HG02885 (cell line): ENCODE data around the gene FHL3.

Source experiments
- ATAC-seq: cut with Tn5 transposase; IDR thresholded peaks from one replicate; pipeline ENCODE4 v1.9.1; 2021; ENCODE audit warnings: mild to moderate bottlenecking; ENCODE audit not compliant: unreplicated experiment, poor library complexity

FHL3 gene, protein sequence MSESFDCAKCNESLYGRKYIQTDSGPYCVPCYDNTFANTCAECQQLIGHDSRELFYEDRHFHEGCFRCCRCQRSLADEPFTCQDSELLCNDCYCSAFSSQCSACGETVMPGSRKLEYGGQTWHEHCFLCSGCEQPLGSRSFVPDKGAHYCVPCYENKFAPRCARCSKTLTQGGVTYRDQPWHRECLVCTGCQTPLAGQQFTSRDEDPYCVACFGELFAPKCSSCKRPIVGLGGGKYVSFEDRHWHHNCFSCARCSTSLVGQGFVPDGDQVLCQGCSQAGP

DNA sequence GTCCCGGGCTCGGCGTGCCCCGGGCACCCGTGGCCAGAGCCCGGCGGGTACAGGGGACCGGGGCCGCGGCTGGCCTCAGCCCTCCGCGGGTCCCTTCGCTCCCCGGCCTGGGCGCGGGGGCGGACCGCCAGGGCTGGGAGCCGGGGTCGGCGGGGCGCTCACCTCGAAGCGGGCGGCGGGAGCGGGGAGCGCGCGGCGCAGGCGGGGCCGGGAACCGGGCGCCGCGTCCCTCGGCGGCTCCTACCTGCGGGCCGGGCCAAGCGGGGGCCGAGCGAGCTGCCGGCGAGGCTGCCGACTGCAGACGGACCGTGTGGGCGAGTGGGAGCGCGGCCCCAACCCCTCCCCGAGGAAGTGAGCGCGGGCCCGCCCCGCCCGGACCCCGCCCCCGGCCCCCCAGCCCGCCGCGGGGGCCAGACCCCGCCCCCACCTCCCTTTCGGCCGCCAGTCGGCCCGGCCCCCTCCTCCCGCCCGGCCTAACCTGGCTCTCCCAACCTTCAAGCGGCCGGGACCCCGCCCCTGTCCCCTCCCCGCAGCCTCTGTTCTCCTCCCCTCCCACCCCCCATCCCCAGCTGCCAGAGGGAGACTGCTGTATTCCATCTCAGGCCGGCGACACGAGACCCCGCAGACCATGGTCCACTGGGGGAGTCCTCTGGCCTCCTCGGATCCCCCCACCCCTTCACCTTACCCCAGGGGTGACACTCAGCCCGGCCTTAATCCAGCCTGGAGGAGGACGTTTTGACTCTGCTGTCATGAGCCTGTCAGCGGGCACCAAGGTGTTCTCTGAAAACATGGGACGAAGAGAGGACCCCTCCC, at the start of gene FHL3:
Gene FHL3 (minus strand): TSS at position 320 of the 813 bp plus-strand sequence. CDS start 6,102 bp downstream, outside the sequence.
- peak; percentile 50 for ATAC-seq

DNA sequence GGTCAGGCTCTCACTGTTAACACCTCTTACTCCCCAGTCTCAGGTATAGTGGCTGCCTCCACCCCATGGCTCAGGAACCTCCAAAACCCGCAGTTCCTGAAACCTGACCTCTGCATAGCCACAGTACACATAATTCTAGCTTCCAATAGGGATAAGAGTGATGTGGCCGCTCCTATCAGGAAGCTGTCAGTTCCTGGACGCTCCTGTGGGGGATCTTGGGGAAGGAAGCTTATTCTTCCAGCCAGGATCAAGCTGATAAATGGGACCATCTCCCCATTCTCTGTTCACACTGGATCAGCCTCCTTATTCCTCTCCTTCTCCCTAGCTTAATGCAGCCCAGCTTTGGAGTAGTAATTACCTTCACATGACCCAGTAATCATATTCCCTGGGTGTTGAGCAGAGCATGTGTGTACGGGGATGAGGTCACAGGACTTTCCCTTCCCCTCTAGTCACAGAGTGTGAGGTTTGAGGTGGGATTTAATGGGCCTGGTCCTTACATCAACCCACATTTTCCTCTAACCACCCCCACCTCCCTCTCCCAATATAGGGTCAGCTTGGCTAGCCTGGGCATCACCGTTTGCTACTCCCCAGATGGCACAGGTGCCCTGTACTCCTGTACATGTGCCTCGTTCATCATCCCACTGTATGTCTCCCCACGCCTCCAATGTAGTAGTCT, 48.2 kb upstream of the FHL3 start:
- ATAC-seq = no peak

DNA sequence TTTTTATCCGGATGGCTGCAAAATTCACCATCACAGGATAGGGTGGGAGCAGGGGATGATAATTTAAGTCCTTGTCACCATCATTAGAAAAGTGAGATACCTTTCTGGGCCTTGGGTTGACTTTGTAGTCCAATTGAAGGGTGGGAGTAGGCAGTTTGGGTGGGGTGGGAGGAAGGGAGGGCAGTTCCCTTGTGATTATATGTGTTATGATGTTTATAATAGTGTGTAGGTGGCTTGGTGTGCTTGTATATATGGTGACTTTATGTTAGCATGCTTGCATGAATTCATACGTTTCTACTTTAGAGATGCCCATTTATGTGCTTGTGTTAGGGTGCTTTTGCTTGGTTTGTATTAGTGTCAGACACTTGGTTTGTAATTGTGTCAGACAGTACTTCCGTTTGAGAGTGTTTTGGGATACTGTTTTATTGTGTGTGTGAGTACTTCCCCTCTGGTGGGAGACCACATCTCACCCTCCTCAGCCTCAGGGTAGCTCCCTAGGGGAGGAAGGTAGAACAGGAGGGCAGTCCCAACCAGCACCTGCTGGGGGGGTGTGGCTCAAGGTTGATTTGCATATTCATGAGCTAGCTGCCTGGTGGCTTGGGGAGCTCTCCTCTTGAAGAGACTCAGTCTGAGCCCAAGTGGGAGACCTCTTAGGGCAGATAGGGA, 47.6 kb upstream of the FHL3 start:
- no peak for ATAC-seq

DNA sequence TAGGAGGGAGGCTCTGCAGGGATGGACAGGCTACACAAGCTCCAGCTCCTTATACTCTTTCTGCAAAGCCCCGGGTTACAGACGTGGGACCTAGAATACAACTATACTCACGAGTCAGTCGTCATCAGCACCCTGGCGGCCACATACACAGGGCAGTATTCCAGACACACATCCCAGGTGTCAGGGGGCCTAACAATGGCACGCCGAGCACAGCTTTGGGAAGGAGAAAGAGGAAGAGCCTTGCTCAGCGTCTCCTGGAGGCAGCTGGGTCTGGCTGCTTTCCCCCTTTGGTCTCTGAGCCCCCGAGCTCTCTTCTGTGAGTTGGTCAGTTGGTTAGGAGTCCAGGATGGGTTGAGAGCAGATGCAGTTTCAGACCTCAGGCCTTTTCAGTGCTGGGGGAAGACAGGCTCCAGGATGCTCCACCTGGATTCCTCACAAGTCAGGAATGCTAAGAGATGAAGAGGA, 45.8 kb upstream of the FHL3 start:
- no peak for ATAC-seq

DNA sequence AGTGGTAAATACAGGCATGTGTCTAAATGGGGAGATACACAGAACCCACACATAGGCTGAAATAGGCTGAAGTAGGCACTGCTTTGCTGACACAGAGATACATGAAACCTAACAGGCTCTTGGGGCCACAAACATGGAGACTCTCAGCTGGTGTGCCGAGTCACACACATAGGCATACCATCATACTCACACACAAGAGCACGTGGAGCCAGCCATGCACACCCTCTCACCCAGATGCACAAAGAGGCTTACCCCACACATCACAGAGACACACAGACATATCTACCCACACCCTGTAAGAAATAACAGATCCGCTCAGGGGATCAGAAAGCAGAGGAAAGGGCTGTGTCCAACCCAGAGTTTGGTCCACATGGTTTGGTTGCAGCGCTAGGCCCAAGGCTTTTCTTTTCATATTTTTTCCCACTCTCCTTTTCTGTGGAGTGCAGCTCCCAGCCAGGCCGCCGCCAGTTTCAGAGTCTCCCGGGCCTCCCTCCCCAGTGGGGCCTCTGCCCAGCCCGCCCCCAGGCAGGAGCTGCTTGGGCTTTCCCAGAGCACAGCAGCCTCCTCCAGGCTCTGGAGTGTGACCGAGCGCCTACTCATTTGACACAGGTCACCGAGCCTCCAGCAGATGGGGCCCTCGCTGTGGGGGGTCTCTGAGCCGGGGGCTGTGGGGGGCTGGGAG, 45.2 kb upstream of the FHL3 start:
- ATAC-seq = no peak

DNA sequence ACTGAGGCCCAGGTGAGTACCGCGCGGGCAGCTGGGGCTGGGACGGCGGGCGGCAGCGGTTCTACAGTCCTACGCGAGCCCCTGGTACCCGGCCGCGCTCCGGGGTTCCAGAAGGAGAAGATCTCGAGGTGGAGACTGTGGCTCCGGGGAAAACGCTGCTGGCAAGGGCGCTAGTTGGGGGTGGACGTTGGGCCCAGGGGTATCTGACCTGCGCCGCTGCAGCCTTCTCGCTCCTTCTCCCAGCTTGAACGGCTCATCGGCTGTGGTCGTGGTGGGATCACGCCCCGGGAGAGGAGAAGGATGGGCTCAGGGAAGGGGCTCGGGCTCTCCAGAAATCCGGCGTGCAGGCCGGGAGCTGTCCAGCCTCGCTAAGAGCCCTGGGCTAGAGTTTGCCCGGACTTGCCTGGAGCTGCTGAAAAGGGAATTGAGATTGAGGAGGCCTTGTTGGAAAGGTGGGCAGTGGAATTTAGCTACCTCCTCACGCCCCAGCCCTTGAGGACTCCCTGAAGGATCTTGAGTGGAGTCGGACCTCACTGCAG, 42.4 kb upstream of the FHL3 start:
- ATAC-seq = no peak

DNA sequence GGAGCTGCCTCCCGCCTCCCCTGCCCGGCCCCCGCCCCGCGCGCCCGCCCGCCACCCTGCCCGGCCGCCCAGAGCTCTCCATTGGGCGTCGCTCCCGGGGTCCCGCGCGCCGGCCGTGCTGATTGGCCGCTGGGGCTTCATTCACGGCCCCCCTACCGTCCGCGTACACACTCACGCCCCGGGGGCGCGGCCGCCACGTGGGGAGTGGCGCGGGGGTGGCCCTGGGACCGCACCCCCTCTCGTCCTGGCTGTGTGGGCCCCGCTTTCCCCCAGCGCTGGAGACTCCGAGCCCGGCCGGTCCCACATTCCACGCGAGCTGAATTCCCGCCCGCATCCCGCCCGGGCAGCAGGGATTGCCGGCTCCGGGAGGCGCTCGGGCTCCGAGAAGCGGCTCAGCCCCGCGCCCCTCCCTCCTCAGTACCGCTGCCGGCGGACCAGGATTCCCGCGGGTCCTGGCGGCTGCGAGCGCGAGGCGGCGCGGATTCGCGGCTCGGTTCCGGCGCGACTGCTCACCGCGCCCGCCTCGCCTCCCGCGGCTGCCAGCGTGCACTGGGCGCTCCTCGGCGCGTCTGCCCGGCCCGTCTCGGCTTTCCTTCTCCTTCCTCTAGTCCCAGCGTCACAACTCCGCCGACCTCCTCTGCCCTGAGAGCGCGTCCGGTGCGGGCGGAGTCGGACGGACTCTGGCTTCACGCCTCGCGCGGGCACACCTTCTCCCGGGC, 41.7 kb upstream of the FHL3 start:
- peak; percentile 64 for ATAC-seq

DNA sequence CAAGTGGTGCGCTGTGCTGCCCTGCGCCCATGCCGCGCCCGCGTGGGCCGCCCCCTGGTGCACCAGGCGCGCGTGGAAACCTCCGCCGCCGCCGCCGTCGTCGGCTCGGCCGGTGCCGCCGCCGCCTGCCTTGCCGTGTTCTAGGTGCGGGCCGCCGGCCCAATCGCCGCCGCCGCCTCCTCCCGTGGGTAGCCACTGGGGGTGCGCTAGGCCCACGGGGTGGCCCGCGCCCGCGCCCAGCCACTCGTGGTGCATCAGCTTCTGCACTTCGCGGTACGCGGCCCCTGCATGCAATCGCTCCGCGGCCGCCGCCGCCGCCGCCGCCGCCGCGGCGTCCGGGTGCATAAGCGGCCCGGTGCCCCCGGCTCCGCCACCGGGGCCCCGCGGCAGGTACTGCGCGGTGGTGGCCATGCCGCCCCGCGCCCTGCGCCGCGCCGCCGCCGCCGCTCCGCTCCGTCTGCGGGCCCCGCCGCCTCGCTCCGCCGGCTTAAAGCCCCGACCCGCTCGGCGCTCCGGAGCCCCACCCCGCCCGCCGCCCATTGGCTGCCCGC, 41.1 kb upstream of the FHL3 start, which contains the start of gene POU3F1:
Gene POU3F1 (minus strand): TSS at position 461 of the 551 bp plus-strand sequence. CDS start 50 bp downstream, at position 411.
- peak; percentile 19 for ATAC-seq

DNA sequence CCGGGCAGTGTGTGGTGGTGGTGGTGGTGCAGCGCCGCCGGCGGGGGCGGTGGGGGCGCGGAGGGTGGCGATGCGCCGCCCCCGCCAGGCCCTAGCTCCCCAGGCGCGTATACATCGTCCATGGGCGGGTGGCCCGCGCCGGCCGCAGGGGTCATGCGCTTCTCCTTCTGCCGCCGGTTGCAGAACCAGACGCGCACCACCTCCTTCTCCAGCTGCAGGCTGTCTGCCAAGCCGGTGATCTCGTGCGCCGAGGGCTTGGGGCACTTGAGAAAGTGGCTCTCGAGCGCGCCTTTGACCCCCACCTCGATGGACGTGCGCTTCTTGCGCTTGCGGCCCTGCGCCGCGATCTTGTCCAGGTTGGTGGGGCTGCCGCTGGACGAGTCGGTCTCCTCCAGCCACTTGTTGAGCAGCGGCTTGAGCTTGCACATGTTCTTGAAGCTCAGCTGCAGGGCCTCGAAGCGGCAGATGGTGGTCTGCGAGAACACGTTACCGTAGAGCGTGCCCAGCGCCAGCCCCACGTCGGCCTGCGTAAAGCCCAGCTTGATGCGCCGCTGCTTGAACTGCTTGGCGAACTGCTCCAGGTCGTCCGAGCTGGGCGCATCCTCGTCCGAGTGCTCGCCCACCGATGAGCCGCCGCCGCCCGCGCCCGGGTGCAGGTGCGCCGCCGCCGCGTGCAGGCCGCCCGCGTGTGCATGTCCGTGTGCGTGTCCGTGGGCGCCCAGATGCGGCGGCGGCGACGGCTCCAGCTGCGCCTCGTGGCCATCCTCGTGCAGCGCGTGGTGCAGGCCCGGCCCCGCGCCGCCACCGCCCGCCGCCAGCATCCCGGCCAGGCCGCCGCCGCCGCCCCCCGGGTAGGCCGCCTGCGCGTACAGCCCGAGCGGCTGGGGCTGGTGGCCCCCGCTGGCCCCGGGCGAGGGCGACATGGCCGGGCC, 40.4 kb upstream of the FHL3 start:
- peak; percentile 5 for ATAC-seq

DNA sequence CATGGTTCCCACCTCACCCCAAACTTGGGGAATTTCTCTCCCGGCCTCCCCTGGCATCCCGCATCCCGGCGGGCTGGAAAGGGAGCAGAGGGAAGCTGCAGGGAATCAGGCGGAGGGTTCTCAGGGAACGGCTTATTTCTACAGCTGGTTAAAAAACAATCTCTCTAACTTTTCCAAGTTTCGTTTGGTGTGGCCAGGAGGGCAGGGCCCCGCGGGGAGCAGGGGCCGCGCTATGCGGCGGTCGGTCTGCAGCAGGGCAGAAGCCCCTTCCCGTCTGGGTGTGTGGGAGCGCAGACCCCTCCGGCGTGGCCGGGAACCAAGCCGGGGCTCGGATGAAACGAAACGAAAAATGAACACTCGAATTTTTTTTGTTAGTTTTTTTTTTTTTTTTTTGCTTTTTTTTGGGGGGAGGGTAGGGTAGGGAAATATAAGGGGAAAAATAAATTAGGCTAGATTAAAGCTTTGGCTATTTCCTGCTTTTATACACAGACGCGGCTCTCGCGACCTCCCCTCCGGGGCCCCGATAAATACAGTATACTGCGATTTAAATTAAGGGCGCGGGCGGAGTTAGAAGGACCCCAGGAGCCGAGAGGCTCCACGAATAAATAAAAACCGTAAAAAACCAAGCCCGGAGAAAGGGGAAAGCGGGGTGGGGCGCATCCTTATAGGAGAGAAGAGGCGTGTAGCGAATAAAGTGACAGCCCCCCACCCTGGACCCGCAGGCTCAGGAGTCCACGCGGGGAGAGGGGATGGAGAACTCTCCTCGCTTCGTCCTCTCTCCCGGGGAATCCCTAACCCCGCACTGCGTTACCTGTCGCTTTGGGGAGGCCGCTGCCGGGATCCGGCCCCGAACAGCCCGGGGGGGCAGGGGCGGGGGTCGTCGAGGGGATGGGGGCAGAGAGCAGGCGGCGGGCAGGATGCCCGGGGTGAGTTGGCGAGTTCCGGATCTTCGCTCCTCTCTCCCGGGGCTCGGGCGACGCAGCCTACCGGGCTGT, 39.2 kb upstream of the FHL3 start:
- no peak for ATAC-seq

DNA sequence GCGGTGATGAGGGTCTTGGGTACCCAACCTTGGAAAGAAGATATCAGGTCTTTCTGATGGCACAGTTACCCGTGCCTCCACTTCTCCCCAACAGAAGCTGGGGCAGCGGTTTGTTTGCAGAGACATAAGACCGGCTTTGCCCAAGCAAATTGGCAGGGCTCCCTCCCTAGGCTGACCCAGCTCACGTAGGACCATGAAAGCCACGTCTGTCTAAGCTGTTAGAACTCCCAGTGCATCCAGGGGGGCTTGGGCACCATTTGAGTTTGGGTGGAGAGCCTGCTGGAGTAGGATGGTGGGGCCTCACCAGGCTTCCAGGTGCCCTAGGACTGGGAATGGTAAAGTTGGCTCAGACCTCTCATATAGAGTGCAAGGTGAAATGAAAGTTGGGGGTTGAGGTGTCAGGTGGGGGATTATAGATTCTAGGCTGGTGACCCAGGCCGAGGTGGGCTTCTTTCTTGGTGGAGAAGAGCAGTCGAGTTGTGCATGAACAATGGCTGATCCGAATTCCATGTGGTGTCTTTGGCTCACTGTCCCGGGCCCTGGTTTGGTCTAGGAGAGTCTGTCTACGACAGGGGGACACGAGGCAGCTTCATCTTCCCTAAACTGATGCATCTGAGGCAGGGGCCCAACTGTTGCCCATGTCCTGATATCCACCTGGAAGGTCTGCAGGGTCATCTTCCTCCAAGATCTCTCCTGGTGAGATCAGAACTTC, 37.9 kb upstream of the FHL3 start:
- no peak for ATAC-seq

DNA sequence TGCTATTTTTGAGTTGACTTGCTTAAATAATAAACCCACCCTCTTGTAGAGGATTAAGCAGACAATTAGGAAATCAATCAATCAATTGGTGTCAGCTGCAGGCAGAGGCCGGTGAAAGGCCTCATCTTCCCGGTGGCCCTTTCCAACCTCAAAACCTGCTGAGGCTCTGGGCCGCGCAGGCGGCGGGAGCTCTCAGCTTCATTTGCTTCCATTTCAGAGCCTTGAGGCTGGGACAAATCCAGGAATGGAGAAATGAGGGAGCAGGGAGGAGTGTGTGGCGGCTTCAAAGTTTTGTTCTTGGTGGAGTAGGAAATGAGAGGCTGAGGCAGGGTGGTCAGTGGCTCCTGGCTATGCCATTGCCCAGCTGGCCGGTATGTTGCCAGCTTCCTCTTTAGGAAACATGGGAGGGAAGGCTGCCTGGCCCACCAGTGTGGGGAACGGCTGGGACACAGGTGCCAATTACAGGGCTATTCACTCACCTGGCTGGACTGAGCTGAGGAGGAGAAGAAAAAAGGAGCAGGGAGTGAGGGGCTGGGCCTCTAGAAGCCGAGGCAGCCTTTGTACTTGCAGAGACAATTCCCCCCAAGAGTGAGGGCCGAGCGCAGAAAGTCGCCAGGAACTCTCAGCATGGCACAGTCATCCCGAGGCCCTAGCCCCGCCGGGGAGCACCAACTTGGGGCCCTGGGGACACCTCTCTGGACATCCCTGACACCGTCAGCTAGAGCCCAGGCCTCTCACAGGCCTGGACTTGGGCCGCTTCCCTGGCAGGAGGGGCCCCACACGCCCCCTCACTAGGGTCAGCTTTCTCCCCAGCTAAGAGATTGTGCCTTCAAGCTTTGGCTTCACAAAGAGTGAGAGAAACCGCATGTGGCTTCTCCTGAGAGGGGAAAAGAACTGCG, 36.9 kb upstream of the FHL3 start:
- ATAC-seq = no peak

DNA sequence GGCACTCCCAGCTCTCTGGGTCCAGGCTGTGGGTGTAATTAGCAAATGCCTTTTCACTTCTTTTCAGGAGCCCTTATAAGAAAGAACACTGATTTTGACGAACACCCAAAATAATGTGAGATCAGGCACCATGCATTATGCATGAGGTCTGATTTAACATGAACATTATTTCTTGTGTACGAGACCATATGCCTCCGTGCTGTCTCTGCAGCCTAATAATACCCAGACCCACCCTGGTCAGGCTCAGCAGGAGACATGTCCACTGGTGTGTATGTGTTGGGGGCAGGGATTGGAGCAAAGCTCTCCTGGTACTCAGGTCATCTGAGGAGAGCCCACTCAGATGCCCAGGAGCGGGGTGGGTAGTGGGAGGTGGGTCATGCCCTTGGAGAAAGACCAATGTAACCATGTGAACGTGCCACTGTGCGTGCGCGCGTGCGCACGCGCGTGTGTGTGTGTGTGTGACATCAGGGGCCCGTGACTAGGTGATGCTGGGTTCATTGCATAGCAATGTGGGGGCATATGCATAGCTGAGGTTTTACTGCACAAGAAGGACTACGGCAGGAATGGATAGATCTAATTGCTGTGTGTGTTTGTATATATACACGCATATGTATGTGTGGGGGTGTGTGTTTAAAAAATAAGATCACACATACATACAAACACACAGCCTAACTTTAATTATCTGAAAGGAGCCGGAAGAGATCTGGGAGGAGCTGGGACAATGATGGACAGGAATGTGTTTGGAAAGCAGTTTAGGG, 34.2 kb upstream of the FHL3 start:
- no peak for ATAC-seq

DNA sequence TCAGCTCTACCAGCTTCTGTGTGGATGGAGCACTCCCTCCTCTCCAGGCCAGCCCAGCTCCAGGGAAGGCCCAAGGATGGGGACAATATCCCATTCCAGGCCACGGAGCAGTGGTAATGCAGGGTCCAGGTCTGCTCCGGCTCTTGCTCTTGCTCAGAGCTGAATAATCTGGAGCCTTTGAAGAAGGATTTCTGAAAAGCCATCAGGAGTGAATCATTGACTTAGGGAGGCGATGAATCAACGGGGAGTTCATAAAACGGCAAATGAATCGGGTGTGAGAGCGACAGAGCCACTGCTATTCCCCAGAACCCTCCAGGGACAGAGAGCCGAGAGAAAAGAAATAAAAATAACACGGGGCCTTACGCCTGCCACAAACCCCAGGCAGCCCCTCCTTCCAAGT, 33.5 kb upstream of the FHL3 start:
- ATAC-seq = no peak
